HEK293 (cell line): ENCODE data around the gene ELOVL6.

ENCODE experiments used
- ATF2 ChIP-seq: fragments of 450-650 bp; formaldehyde crosslinking; IDR thresholded peaks from 2 replicates; pipeline ENCODE4 v1.5.1; 2016; ENCODE audit warnings: missing biosample characterization, missing genetic modification characterization, low read depth
- CTCF ChIP-seq: fragments of 450-650 bp; formaldehyde crosslinking; IDR thresholded peaks from 2 replicates; pipeline ENCODE4 v1.5.1; 2016; ENCODE audit warnings: missing biosample characterization, missing genetic modification characterization
- GLIS2 ChIP-seq: fragments of 450-650 bp; formaldehyde crosslinking; IDR thresholded peaks from 2 replicates; pipeline ENCODE4 v1.5.1; 2016; ENCODE audit warnings: missing biosample characterization, missing genetic modification characterization
- KLF16 ChIP-seq: fragments of 450-650 bp; formaldehyde crosslinking; IDR thresholded peaks from 2 replicates; pipeline ENCODE4 v1.5.1; 2017; ENCODE audit warnings: missing biosample characterization, missing genetic modification characterization
- REST ChIP-seq: fragments of 450-650 bp; formaldehyde crosslinking; IDR thresholded peaks from 2 replicates; pipeline ENCODE4 v1.5.1; 2016; ENCODE audit warnings: missing biosample characterization, missing genetic modification characterization
- SP2 ChIP-seq: fragments of 450-650 bp; formaldehyde crosslinking; IDR thresholded peaks from 2 replicates; pipeline ENCODE4 v1.5.1; 2016; ENCODE audit warnings: missing biosample characterization, missing genetic modification characterization
- YY1 ChIP-seq: fragments of 450-650 bp; formaldehyde crosslinking; IDR thresholded peaks from 2 replicates; pipeline ENCODE4 v1.5.1; 2018; ENCODE audit warnings: missing biosample characterization, missing genetic modification characterization
- ZBTB21 ChIP-seq: fragments of 450-650 bp; formaldehyde crosslinking; IDR thresholded peaks from 2 replicates; pipeline ENCODE4 v1.5.1; 2017; ENCODE audit warnings: missing biosample characterization, missing genetic modification characterization
- ZBTB49 ChIP-seq: fragments of 450-650 bp; formaldehyde crosslinking; IDR thresholded peaks from 2 replicates; pipeline ENCODE4 v1.5.1; 2016; ENCODE audit warnings: missing biosample characterization, missing genetic modification characterization, low read depth
- ZEB2 ChIP-seq: fragments of 450-650 bp; formaldehyde crosslinking; IDR thresholded peaks from 2 replicates; pipeline ENCODE4 v1.5.1; 2016; ENCODE audit warnings: missing biosample characterization, missing genetic modification characterization
- ZFHX2 ChIP-seq: fragments of 450-650 bp; formaldehyde crosslinking; conservative IDR thresholded peaks from 2 replicates; pipeline ENCODE4 v1.5.1; 2016; ENCODE audit warnings: missing biosample characterization, missing genetic modification characterization
- ZIC2 ChIP-seq: fragments of 450-650 bp; formaldehyde crosslinking; IDR thresholded peaks from 2 replicates; pipeline ENCODE4 v1.5.1; 2016; ENCODE audit warnings: missing biosample characterization, missing genetic modification characterization
- ZNF639 ChIP-seq: fragments of 450-650 bp; formaldehyde crosslinking; IDR thresholded peaks from 2 replicates; pipeline ENCODE4 v1.5.1; 2016; ENCODE audit warnings: missing biosample characterization, missing genetic modification characterization
- ZNF768 ChIP-seq: fragments of 450-650 bp; formaldehyde crosslinking; IDR thresholded peaks from 2 replicates; pipeline ENCODE4 v1.5.1; 2018; ENCODE audit warnings: missing biosample characterization, mild to moderate bottlenecking, missing genetic modification characterization

- TF ChIP-seq ZBTB21 (no peak), CTCF (no peak), KLF16 (tag by site-specific recombination) (no peak), ZNF768 (tag by site-specific recombination) (no peak), ATF2 (no peak), ZFHX2 (tag by site-specific recombination) (no peak), ZEB2 (tag by site-specific recombination) (no peak), ZIC2 (tag by site-specific recombination) (no peak), ZNF639 (no peak), REST (tag by site-specific recombination) (no peak), SP2 (tag by site-specific recombination) (no peak), YY1 (tag by site-specific recombination) (no peak), GLIS2 (no peak), ZBTB49 (tag by site-specific recombination) (no peak)
These were observed 164.4 kb downstream of the ELOVL6 start for GRCh38 chr4:110034026-110034393.
